Muscle of arm (tissue), 12 donors: Measurements from ENCODE around the gene TMEM202. TPM values are rescaled to one million over a fixed set of nuclear protein-coding genes. Genes with fewer than 3 reads are reported as not detected.
"Not testable (repeated sequence)": the region's sequence is repeated elsewhere in the genome, so short reads cannot be mapped to it uniquely, and the experiment has no call there.

Experiments used
- DNase-seq: peaks from one replicate; pipeline ENCODE4 v3.0.0-alpha.2; 2013
- polyA plus RNA-seq, 12 donors: library from polyadenylated mRNA; unstranded; fragments of 120-200 nt; gene quantifications; one replicate each; pipeline ENCODE4 v1.2.1, GENCODE V29; 2013; ENCODE audit not compliant: insufficient read length in 12 of 12

TMEM202 gene
- polyA plus RNA-seq, 12 donors: not detected

DNA sequence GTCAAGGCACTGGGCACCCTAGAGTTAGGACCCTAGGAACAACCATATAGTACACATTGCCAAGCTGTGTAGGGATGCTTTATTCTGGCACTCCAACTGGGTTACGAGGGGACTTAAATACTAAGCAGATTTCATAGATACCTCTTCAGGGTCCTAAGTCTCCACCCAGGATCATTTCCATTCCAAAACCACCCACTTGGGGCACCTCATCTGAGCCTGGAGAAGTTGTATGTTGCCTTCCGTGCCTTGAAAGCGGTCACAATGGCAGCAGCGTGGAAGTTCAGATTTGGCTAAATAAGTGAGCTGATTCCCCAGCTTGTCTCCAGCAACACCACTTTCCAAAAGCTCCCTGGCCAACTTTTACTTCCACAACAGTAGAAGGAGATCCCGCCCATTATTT lies 4.6 kb downstream of the TMEM202 start:
- DNase-seq: no peak

DNA sequence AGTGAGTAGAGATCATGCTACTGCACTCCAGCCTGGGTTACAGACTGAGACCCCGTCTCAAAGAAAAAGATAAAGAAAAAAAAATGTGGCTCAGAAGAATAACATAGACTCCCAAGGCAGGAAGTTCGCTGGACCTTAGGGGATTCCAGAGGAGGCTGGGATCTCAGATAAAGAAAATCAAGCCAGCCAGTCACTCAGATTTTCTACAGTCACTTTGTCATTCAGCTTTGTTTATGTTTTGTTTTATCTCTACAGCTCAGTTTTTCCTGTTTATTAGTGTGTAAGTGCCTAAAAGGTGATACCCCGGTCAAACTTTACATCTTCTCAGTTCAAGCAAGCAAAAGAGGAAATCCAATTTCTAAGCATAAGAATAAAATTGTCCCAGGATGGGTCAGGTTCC lies 6.3 kb downstream of the TMEM202 start:
- no peak for DNase-seq

DNA sequence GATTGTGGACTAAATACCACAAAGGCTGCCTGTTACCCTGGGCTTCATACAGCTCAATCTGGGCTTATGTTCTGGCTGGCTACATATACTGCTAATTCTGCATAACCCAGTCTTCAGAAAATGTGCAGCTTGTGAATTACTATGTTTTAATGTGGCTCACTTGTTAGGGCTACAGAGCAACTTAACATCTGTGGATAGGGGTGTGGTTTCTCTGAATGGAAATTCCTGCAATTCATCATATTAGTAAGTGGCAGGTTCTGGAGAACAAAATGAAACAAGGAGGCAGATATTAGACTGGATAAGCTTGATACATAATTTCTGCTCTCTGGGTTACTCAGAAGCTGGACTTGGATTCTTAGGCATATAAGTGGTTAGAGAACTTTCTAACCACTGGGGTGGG lies 6.7 kb downstream of the TMEM202 start:
- DNase-seq: no peak

DNA sequence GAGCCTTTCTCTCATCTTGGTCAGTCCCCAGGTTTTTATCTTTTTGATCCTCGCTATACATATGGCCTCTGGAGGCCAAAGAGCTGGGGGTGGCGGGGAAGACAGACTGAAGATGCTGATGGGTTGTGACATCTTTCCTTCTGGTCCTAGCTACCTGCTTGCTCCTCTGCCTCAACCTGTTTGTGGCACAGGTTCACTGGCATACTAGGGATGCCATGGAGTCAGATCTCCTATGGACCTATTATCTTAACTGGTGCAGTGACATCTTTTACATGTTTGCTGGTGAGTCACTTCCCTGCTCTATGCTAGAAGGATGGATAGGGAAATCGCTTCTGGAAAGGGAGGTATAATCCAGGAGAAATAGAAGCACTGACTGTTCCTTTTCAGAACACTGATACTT lies 8.8 kb downstream of the TMEM202 start:
- DNase-seq: no peak

DNA sequence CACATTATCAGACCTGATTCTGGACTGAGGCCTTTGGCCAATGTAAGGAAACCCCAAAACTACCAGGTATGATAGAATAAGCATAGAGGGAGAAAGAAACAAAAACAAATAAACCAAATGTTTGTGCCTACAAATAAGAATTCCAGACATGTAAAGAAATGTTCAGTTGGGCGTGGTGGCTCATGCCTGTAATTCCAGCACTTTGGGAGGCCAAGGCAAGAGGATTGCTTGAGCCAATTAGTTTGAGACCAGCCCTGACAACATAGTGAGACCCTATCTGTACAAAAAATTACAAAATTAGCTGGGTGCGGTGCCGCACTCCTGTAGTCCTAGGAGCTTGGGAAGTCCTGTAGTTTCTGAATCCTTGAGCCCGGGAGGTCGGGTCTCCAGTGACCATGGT lies 13.0 kb downstream of the TMEM202 start:
- DNase-seq: no peak

DNA sequence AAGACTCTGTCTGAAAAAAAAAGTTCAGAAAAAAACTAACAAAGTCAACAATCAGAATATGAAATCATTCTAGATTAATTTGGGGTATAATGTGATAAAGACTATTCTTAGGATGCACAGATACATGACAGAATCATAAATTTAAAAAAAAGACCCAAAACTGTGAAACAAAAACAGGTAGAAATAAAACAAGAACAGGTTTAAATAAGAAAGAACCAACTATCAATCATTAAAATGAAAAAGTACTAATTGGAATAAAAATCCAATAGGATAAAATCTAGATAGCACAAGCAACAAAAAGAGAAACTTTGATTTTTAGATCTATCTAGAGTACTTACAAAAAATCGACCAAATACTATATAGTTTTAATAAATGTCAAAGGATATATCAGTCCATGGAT lies 13.4 kb downstream of the TMEM202 start:
- DNase-seq: no peak

DNA sequence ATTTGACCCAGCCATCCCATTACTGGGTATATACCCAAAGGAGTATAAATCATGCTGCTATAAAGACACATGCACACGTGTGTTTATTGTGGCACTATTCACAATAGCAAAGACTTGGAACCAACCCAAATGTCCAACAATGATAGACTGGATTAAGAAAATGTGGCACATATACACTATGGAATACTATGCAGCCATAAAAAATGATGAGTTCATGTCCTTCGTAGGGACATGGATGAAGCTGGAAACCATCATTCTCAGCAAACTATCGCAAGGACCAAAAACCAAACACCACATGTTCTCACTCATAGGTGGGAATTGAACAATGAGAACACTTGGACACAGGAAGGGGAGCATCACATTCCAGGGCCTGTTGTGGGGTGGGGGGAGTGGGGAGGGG lies 15.2 kb downstream of the TMEM202 start:
- not testable (repeated sequence) for DNase-seq

DNA sequence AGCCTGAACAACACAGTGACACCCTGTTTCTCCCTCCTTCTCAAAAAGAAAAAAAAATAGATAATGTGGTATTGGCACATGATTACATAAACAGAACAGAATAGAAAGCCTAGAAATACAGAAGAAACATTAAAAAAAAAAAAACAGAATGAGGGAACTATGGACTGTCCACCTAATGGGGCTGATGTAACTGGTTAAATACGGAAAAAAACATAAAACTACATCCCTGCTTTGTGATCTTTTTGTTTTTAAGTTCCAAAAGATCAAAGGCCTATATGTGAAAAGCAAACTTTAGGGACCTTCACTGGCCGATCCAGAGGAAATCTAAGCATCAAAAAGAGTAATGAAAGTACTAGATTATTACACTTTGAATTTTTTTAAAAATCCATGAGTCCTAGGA lies 17.2 kb downstream of the TMEM202 start:
- DNase-seq: no peak

DNA sequence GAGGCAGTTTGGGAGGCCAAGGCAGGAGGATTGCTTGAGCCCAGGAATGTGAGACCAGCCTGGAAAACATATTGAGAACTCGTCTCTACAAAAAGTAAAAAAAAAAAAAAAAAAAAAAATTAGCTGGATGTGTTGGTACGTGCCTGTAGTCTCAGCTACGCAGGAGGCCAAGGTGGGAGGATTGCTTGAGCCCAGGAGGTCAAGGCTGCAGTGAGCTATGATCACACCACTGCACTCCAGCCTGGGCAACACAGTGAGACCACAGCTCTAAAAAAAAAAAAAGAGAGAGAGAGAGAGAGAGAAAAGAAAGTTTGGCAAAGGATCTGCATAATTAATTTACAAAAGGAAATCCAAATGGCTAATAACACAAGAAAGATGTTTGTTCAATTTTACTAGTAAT lies 21.7 kb downstream of the TMEM202 start:
- not testable (repeated sequence) for DNase-seq

DNA sequence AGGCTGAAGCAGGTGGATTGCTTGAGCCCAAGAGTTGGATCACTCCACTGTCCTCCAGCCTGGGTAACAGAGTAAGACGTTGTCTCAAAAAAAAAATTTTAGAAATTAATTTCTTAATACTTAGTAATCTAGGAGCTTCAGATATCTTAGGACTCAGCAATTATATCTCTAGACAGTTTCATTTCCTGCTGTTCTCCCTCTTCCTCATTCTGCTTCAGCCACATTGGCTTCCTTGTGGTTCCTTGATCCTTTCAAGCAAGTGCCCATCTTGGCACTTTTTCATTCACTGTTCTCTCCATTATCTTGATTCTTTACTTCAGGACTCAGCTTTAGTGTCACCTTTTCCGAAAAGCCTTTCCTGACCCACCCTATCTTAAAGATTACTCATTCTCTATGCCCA lies 22.5 kb downstream of the TMEM202 start:
- DNase-seq: no peak

DNA sequence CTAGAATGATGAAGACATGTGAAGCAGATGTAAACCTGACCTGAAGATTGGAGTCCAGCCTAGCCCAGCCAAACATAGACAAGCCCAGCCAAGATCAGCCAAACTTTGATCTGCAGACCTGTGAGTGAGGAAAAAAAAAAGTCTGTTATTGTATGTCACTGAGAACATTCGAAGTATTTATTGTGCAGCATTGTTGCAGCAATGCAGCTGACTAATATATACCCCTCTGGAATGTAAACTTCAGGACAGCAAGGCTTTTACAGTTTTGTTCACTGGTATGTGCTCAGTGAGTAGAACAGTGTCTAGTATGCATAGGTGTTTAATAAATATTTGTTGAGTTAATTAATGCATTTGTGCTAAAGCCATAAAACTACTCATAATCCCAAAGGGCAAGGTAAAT lies 23.4 kb downstream of the TMEM202 start:
- DNase-seq: no peak

DNA sequence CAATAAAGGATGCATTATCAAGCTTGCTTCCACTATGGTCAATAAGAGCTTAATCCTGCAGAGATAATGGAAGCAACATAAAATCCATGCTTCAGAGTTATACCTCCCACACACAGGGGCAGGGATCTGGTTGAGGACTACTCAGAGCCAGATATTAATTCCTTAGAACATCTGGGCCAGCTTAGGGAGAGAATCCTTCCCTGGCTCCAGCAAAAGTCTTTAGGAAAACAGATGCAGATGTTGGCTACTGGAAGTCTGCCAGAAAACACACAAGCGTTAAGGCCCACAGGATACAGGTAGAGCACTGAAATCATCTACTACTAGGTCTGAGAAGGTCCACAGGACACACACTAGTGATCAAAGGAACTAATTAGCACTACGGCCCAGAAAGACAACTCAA lies 25.2 kb downstream of the TMEM202 start:
- DNase-seq: no peak

DNA sequence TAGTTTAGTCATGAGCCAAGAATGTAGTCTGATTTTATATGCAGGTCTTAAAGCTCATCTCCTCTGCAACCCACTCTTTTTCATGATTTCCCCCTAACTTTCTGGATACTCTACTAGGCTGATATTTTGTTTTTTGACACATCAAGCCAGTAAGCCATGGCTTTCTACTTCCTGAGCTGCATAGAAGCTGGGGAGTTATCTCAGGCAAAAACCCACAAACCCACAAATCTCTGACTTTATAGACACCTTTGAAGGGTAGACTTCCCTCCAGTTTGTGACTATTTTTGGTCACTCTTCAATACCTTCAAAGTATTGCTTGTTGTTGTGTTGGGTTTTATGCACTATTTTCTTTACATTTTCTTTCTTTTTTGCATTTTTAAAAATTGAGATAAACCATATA lies 28.6 kb downstream of the TMEM202 start:
- DNase-seq: no peak

DNA sequence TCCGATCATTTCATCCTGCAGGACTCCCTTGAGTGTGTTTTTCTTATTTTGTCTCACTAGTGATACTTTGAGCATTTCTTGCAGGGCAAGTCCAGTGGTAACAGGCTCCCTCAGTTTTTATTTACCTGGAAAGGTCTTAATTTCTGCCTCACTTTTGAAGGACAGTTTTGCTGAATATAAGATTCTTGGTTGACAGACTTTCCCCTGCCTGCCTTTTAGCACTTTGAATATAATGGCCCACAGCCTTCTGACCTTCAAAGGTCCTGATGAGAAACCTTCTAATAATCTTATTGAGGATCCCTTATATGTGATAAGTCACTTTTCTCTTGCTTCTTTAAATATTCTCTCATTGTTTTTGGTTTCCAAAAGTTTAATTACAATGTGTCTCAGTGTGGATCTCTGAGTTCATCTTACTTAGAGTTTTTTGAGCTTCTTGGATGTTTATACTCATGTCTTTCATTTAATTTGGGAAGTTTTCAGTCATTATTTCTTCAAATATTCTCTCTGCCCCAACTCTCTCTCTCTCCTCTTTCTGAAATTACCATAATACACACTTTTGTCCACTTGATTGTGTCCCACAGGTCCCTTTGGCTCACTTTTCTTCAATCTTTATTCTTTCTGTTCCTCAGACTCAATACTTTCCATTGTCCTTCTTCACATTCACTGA lies 39.7 kb downstream of the TMEM202 start:
- no peak for DNase-seq

DNA sequence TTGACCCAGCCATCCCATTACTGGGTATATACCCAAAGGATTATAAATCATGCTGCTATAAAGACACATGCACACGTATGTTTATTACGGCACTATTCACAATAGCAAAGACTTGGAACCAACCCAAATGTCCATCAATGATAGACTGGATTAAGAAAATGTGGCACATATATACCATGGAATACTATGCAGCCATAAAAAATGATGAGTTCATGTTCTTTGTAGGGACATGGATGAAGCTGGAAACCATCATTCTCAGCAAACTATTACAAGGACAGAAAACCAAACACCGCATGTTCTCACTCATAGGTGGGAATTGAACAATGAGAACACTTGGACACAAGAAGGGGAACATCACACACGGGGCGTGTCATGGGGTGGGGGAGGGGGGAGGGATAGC lies 44.7 kb downstream of the TMEM202 start:
- DNase-seq: not testable (repeated sequence)

DNA sequence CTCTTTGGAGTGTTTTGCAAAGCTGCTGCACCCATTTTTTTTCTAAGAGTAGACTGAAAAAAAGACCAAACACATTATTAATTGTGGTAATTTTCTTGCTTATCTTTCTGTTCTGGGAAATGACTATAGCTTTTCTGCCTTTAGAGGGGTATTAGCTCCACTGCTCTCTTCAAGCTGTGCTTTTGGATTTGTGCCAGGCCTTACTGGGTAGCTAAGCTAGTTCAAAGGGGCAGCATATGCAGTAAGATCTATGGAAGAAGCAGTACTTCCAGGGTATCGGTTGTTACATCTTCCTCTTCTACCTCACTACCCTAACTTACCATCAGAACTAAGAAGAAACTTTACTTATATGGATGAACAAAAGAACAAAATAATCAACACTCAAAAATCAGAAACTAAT lies 47.3 kb downstream of the TMEM202 start:
- DNase-seq: no peak

DNA sequence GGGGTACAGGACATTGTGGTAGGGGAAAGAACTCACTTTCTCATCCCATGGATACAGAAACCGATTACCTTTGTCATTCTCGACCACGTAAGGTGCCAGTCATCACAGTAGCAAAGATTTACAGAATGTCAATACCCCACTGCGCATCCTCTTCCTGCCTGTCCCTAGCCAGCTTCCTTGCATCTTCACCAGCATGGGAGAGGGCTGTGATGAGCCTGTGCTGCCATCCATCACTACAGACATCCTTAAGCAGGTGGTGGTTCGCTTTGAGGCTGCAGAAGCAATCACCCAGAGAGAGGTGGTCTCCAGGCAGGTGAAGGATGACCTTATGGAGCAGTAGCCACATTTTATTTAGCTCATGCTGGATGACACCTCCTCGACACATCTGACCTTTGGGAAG lies 52.7 kb downstream of the TMEM202 start:
- no peak for DNase-seq

DNA sequence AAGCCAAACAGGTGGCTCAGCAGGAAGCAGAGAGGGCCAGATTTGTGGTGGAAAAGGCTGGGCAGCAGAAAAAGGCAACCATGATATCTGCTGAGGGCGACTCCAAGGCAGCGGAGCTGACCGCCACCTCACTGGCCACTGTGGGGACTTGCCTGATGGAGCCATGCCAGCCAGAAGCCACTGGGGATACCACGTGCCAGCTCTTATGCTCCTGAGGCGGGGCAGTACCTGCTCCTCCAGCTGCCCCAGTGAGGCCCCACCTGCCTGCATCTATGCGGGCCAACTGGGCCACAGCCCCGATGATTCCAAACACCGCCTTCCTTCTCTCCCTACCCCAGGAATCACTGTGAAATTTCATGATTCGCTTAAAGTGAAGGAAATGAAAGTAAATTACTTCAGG lies 53.1 kb downstream of the TMEM202 start:
- no peak for DNase-seq

DNA sequence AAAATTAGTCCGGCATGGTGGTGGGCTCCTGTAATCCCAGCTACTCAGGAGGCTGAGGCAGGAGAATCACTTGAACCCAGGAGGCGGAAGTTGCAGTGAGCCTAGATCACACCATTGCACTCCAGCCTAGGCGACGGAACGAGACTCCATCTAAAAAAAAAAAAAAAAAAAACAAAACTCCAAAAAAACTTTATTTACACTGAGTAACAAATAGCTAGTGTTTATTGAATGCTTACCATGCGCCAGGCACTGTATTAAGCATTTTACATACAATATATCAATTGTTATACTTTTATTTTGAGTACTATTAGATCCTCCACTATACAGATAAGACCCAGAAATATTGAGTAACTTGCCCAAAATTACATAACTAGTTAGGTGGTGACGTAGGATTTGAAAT lies 58.6 kb downstream of the TMEM202 start:
- no peak for DNase-seq

Other genes starting within 250 kb of the TMEM202 start
- 1 to 10 TPM in 9 of 12 donors, under 1 TPM in 2, not detected in 1; 0.83 to 3.6 (median 2.0) TPM for gene GRAMD2A, start 200.5 kb upstream of the TMEM202 start, polyA plus RNA-seq
- gene PKM, start 167.1 kb upstream of the TMEM202 start, polyA plus RNA-seq: 100 to 1,000 TPM; 321 to 994 (median 713) TPM
- 100 to 1,000 TPM in 2 of 12 donors, 10 to 100 TPM in 9, not detected in 1; 43.8 to 108 (median 62.3) TPM for gene PARP6, start 125.8 kb upstream of the TMEM202 start, polyA plus RNA-seq
- 1 to 10 TPM in 9 of 12 donors, under 1 TPM in 1, not detected in 2; 0.86 to 3.0 (median 1.4) TPM for gene CELF6, start 78.1 kb upstream of the TMEM202 start, polyA plus RNA-seq
- 10 to 100 TPM in 11 of 12 donors, not detected in 1; 29.3 to 65.5 (median 49.2) TPM for gene HEXA, start 22.3 kb upstream of the TMEM202 start, polyA plus RNA-seq
- gene ARIH1, start 76.0 kb downstream of the TMEM202 start, polyA plus RNA-seq: 100 to 1,000 TPM in 11 of 12 donors, not detected in 1; 113 to 158 (median 147) TPM